K562 (cell line): ENCODE data around the gene ZBTB22. TPM values are rescaled to one million over a fixed set of nuclear protein-coding genes. Genes with fewer than 3 reads are reported as not detected.
A peak's percentile ranks its signal among the peaks of the same experiment; 100 is the strongest.

Source experiments
- DNMT1 ChIP-seq: fragments of 450-650 bp; IDR thresholded peaks from 2 replicates; pipeline ENCODE4 v1.6.1; 2016; ENCODE audit warnings: antibody characterized with exemption, mild to moderate bottlenecking
- DPF2 ChIP-seq: fragments of 450-650 bp; IDR thresholded peaks from 2 replicates; pipeline ENCODE4 v1.6.1; 2016
- HNRNPLL ChIP-seq: fragments of 200-400 bp; formaldehyde crosslinking; IDR thresholded peaks from 2 replicates; pipeline ENCODE4 v1.6.1; 2017; ENCODE audit warnings: low read length, low read depth, mild to moderate bottlenecking; ENCODE audit not compliant: poor library complexity, severe bottlenecking
- PRDM10 ChIP-seq: fragments of 450-650 bp; IDR thresholded peaks from 2 replicates; pipeline ENCODE4 v1.6.1; 2018; ENCODE audit not compliant: partially characterized antibody
- RBM25 ChIP-seq: fragments of 200-400 bp; formaldehyde crosslinking; IDR thresholded peaks from 2 replicates; pipeline ENCODE4 v1.6.1; 2018; ENCODE audit warnings: low read length, low read depth, moderate library complexity; ENCODE audit not compliant: severe bottlenecking
- TAF7 ChIP-seq: fragments of 450-650 bp; IDR thresholded peaks from 2 replicates; pipeline ENCODE4 v1.6.1; 2016; ENCODE audit warnings: missing genetic modification characterization, missing compliant biosample characterization
- polyA plus RNA-seq, 8 experiments: library from polyadenylated mRNA; depleted of rRNA in 4 of 8; stranded (reverse) in 5 of 8; unstranded in 3 of 8; fragments of >200 nt; fragmentation: Nextera tagmentation in 2 of 8; fragmentation: Illumina TruSeq in 1 of 8; extraction: Ambion mirVana in 2 of 8; extraction: Trizol in 1 of 8; gene quantifications; 2 replicates each; pipeline versions ENCODE4 v1.2.1 to v1.2.3, GENCODE V29; 2011 to 2014; ENCODE audit warnings: inconsistent platforms in 1 of 8, missing spikeins in 1 of 8
- total RNA-seq, 7 experiments: library from RNA; depleted of rRNA in 6 of 7; stranded (reverse); fragments of >200 nt in 6 of 7; fragmentation: Illumina TruSeq in 2 of 7; extraction: Trizol in 2 of 7; gene quantifications; 2 replicates each; pipeline versions ENCODE4 v1.2.1 to v1.2.3, GENCODE V29; 2011 to 2021; ENCODE audit warnings: low replicate concordance in 1 of 7
- TF ChIP-seq, protein P1 (sequence below), 2 experiments: fragments of 450-650 bp; formaldehyde crosslinking in 1 of 2; IDR thresholded peaks; 2 replicates each; pipeline versions ENCODE4 v1.4.0 to v1.6.1; 2014 to 2020; ENCODE audit warnings: mild to moderate bottlenecking in 2 of 2, borderline replicate concordance in 1 of 2, low read depth in 1 of 2
- TF ChIP-seq, protein P2 (sequence below): sonication (generic); formaldehyde crosslinking; IDR thresholded peaks from 2 replicates; pipeline ENCODE4 v1.9.0; 2022; ENCODE audit warnings: mild to moderate bottlenecking, missing genetic modification reagents
- TF ChIP-seq, protein P3 (sequence below), 2 experiments: fragments of 450-650 bp in 1 of 2; sonication (generic) in 1 of 2; formaldehyde crosslinking in 1 of 2; IDR thresholded peaks in 1 of 2; conservative IDR thresholded peaks in 1 of 2; 2 replicates each; pipeline versions ENCODE4 v1.6.1 to v1.8.1; 2016 to 2023; ENCODE audit warnings: mild to moderate bottlenecking in 2 of 2, moderate library complexity in 2 of 2, inconsistent platforms in 1 of 2, missing genetic modification reagents in 1 of 2

ZBTB22 gene
- total and polyA plus RNA-seq, 9 of the 15 experiments (the other 6 are each of a cell fraction or from before 2014, with no cell fraction given) = 0.21 to 11.9 (median 7.1) TPM

DNA sequence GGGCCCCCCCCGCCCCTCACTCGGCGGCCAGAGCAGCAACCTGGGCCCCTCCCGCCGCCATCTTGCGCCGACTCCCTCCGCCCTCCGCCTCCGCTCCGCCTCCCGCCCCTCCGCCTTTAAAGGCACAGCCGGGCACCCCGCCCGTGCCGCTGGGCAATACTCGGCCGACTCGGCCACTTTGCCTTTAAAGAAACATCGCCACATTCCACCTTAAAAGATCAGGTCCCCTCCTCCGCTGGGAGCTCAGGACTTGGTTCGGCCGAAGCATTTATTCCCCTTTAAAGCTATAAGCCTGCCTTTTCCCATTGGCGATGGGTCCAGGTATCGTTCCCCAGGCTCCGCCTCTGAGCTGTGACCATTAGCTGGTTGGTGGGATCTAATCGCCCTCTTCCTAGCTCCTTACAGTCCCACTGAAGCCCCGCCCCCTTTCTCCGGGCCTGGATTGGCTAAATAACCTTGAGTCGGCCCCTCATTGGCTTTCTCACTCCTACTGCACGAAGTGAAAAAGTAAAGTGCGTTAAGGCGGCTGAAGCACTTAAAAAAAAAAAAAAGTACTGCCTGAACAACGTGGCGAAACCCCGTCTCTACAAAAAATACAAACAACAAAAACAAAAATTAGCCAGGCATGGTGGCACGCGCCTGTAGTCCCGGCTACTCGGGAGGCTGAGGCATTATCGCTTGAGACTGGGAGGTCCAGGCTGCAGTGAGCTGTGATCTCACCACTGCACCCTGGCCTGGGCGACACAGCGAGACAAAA, at the start of gene ZBTB22 (continued):
- TF ChIP-seq, protein P1, sequence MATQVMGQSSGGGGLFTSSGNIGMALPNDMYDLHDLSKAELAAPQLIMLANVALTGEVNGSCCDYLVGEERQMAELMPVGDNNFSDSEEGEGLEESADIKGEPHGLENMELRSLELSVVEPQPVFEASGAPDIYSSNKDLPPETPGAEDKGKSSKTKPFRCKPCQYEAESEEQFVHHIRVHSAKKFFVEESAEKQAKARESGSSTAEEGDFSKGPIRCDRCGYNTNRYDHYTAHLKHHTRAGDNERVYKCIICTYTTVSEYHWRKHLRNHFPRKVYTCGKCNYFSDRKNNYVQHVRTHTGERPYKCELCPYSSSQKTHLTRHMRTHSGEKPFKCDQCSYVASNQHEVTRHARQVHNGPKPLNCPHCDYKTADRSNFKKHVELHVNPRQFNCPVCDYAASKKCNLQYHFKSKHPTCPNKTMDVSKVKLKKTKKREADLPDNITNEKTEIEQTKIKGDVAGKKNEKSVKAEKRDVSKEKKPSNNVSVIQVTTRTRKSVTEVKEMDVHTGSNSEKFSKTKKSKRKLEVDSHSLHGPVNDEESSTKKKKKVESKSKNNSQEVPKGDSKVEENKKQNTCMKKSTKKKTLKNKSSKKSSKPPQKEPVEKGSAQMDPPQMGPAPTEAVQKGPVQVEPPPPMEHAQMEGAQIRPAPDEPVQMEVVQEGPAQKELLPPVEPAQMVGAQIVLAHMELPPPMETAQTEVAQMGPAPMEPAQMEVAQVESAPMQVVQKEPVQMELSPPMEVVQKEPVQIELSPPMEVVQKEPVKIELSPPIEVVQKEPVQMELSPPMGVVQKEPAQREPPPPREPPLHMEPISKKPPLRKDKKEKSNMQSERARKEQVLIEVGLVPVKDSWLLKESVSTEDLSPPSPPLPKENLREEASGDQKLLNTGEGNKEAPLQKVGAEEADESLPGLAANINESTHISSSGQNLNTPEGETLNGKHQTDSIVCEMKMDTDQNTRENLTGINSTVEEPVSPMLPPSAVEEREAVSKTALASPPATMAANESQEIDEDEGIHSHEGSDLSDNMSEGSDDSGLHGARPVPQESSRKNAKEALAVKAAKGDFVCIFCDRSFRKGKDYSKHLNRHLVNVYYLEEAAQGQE (IDR thresholded peaks at IDR 0.05; ENCODE audit: borderline replicate concordance) = peak; percentile 56; the same call in 1 of the 2 replicates
- TF ChIP-seq, protein P1 (CRISPR knock-in tag; IDR thresholded peaks at IDR 0.05; ENCODE audit: low read depth) = peak; percentile 61; the same call in 1 of the 2 replicates
- TF ChIP-seq, protein P2, sequence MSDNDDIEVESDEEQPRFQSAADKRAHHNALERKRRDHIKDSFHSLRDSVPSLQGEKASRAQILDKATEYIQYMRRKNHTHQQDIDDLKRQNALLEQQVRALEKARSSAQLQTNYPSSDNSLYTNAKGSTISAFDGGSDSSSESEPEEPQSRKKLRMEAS (CRISPR knock-in tag) = 0 out of 2 replicates have a peak, but pooled peaks have one; percentile 19
- TF ChIP-seq TAF7 (tag) = no peak
- TF ChIP-seq RBM25 = peak; percentile 13
- peak; percentile 42; the same call in 1 of the 2 replicates for TF ChIP-seq DNMT1
- TF ChIP-seq, protein P3, sequence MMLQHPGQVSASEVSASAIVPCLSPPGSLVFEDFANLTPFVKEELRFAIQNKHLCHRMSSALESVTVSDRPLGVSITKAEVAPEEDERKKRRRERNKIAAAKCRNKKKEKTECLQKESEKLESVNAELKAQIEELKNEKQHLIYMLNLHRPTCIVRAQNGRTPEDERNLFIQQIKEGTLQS (IDR thresholded peaks at IDR 0.05) = no peak
- TF ChIP-seq, protein P3 (CRISPR knock-in tag; conservative IDR thresholded peaks at IDR 0.05) = peak; percentile 74
- TF ChIP-seq DPF2 = peak; percentile 88
- TF ChIP-seq HNRNPLL = peak; percentile 64
- peak; percentile 87 for TF ChIP-seq PRDM10
